B cell (primary cell): ENCODE measurements around the gene ARHGAP6. TPM values are rescaled to one million over a fixed set of nuclear protein-coding genes. Genes with fewer than 3 reads are reported as not detected.

Experiments used
- ATAC-seq: fragments of 200-7000 bp; cut with Tn5 transposase; one replicate; pipeline ENCODE4 v1.10.0; 2021; ENCODE audit warnings: low read depth, mild to moderate bottlenecking, moderate number of reproducible peaks, moderate library complexity
- CTCF ChIA-PET: fragments of 350-600 bp; sonication (Branson Sonifier 250); formaldehyde crosslinking; loops from one replicate; lab custom pipeline; 2021; ENCODE audit warnings: antibody characterized with exemption, inconsistent platforms; lab: Charles Lee
- POLR2A ChIA-PET: fragments of 350-600 bp; sonication (Branson Sonifier 250); formaldehyde crosslinking; loops from one replicate; lab custom pipeline; 2021; ENCODE audit warnings: antibody characterized with exemption; lab: Charles Lee
- DNase-seq: peaks from one replicate; pipeline ENCODE4 v3.0.0; 2013
- H2AFZ ChIP-seq: 2 replicates; pipeline ENCODE4 v1.6.1; 2012; ENCODE audit warnings: mild to moderate bottlenecking, low read depth, low read length; ENCODE audit not compliant: insufficient read depth, poor library complexity, severe bottlenecking
- H3K27ac ChIP-seq, 2 donors: 1 replicate in 1 of 2; 2 replicates in 1 of 2; pipeline ENCODE4 v1.5.1; 2012 to 2013; ENCODE audit warnings: low read length in 2 of 2, mild to moderate bottlenecking in 2 of 2, moderate library complexity in 1 of 2
- H3K27me3 ChIP-seq, 4 experiments: fragments of 200-600 bp in 1 of 4; sonication (generic) in 1 of 4; replicated peaks in 1 of 4; 1 replicate in 2 of 4; 2 replicates in 2 of 4; pipeline versions ENCODE4 v1.6.1 to v1.7.0; 2013 to 2016; ENCODE audit warnings: low read length in 3 of 4, mild to moderate bottlenecking in 2 of 4, mixed read lengths in 1 of 4, moderate library complexity in 1 of 4; ENCODE audit not compliant: insufficient read depth in 4 of 4, control insufficient read depth in 3 of 4; ENCODE audit errors: control extremely low read depth in 1 of 4
- H3K36me3 ChIP-seq, 2 experiments: replicated peaks in 1 of 2; 1 replicate in 1 of 2; 2 replicates in 1 of 2; pipeline versions ENCODE4 v1.6.1 to v1.7.1; 2013; ENCODE audit warnings: low read length in 1 of 2; ENCODE audit not compliant: insufficient read depth in 2 of 2, control insufficient read depth in 1 of 2; ENCODE audit errors: control extremely low read depth in 1 of 2, extremely low read depth in 1 of 2
- H3K4me1 ChIP-seq, 2 donors: fragments of 200-600 bp in 1 of 2; sonication (generic) in 1 of 2; 1 replicate in 1 of 2; 2 replicates in 1 of 2; pipeline versions ENCODE4 v1.5.1 to v1.6.1; 2013 to 2017; ENCODE audit warnings: low read length in 2 of 2; ENCODE audit not compliant: control insufficient read depth in 2 of 2, insufficient read depth in 2 of 2
- H3K4me2 ChIP-seq: replicated peaks from 2 replicates; pipeline ENCODE3; 2012; ENCODE audit warnings: mild to moderate bottlenecking, low read depth, low read length; ENCODE audit not compliant: poor library complexity, severe bottlenecking
- H3K4me3 ChIP-seq, 5 experiments: fragments of 200-600 bp in 1 of 5; sonication (generic) in 1 of 5; 1 replicate in 3 of 5; 2 replicates in 2 of 5; pipeline versions ENCODE4 v1.5.1 to v1.7.0; 2011 to 2016; ENCODE audit warnings: low read length in 4 of 5, mild to moderate bottlenecking in 4 of 5, low read depth in 2 of 5, control low read depth in 1 of 5, moderate library complexity in 1 of 5; ENCODE audit not compliant: insufficient read depth in 1 of 5; ENCODE audit errors: control extremely low read depth in 1 of 5, extremely low read depth in 1 of 5
- H3K79me2 ChIP-seq: fragments of 200-600 bp; sonication (generic); one replicate; pipeline ENCODE4 v1.6.0; 2016; ENCODE audit warnings: low read length; ENCODE audit not compliant: control insufficient read depth, insufficient read depth
- H3K9ac ChIP-seq: fragments of 200-600 bp; sonication (generic); 2 replicates; pipeline ENCODE4 v1.6.1; 2017; ENCODE audit warnings: mild to moderate bottlenecking, low read length, moderate library complexity
- H3K9me3 ChIP-seq, 3 donors: one replicate each; pipeline versions ENCODE4 v1.6.1 to v1.7.1; 2013; ENCODE audit warnings: low read length in 2 of 3; ENCODE audit not compliant: control insufficient read depth in 2 of 3, insufficient read depth in 1 of 3; ENCODE audit errors: control extremely low read depth in 1 of 3
- H4K20me1 ChIP-seq: 2 replicates; pipeline ENCODE4 v1.6.0; 2012; ENCODE audit warnings: mild to moderate bottlenecking, low read length; ENCODE audit not compliant: insufficient read depth, control insufficient read depth, poor library complexity, severe bottlenecking
- H3K27ac Mint-ChIP-seq: one replicate; pipeline ENCODE4 v1.8.0; 2021; ENCODE audit warnings: mixed read lengths
- H3K27me3 Mint-ChIP-seq: one replicate; pipeline ENCODE4 v1.8.0; 2021; ENCODE audit warnings: mixed read lengths
- H3K4me1 Mint-ChIP-seq: one replicate; pipeline ENCODE4 v1.8.0; 2021; ENCODE audit warnings: mixed read lengths
- H3K4me3 Mint-ChIP-seq: one replicate; pipeline ENCODE4 v1.8.0; 2021; ENCODE audit warnings: mixed read lengths
- H3K9me3 Mint-ChIP-seq: one replicate; pipeline ENCODE4 v1.8.0; 2022; ENCODE audit warnings: mixed read lengths; ENCODE audit not compliant: insufficient read depth
- CTCF ChIP-seq: fragments of 200-600 bp; IDR thresholded peaks from one replicate; pipeline ENCODE4 v1.8.0; 2022; ENCODE audit warnings: antibody characterized with exemption, mild to moderate bottlenecking
- EZH2 ChIP-seq: IDR thresholded peaks from 2 replicates; pipeline ENCODE4 v1.6.1; 2012; ENCODE audit warnings: borderline replicate concordance, low read depth, mild to moderate bottlenecking, moderate library complexity, low read length; ENCODE audit not compliant: insufficient read depth, poor library complexity, severe bottlenecking
- WGBS: methylation state at CpG from one replicate; pipeline ENCODE4 v1.1.5; 2013; ENCODE audit warnings: missing lambda C conversion rate; ENCODE audit not compliant: insufficient coverage; 5-methylcytosine and 5-hydroxymethylcytosine counted together
- intact Hi-C: fragments of 100-400 bp; cut with micrococcal nuclease; formaldehyde crosslinking; loops from one replicate; pipeline ENCODE4 v1.10.0; 2022
- polyA plus RNA-seq: library from polyadenylated mRNA; depleted of rRNA; stranded (reverse); fragments of >200 nt; gene quantifications from 2 replicates; pipeline ENCODE4 v1.2.3, GENCODE V29; 2012
- total RNA-seq, 2 donors: library from RNA; stranded (reverse); fragments of 120-200 nt in 1 of 2; gene quantifications; 1 replicate in 1 of 2; 2 replicates in 1 of 2; pipeline versions ENCODE4 v1.2.3 to v1.2.4, GENCODE V29; 2013 to 2022

The ARHGAP6 gene
- total and polyA plus RNA-seq, 2 donors (not counting 1 experiment from before 2014, with no cell fraction given) = 1.6 to 2.6 TPM

GRCh38 chrX:11698702-11699101, 33.0 kb upstream of the ARHGAP6 start:
- Histone ChIP-seq H3K36me3 (no peaks in the 10 kb centered on the region), H3K4me3 (no peak overlapping the region), H3K9me3 (no peaks in the 10 kb centered on the region), H3K4me1 (no peaks in the 10 kb centered on the region), H3K27me3 (peaks cover 0 to 7% (median 0%) of the 10 kb centered on the region in 4 experiments), H3K4me2 (no peak overlapping the region), H2AFZ (no peak overlapping the region), H3K9ac (no peak overlapping the region), H3K79me2 (no peaks in the 10 kb centered on the region), H3K27ac (no peak overlapping the region), H4K20me1 (no peaks in the 10 kb centered on the region)
- Mint-ChIP-seq H3K4me1 (no peaks in the 10 kb centered on the region), H3K4me3 (no peak overlapping the region), H3K27me3 (peaks cover 9% of the 10 kb centered on the region), H3K27ac (no peak overlapping the region), H3K9me3 (no peaks in the 10 kb centered on the region)
- TF ChIP-seq CTCF = no peak
- no peak for TF ChIP-seq EZH2
- ATAC-seq (no peak), DNase-seq (no peak)
- 83% methylated on average over 1 of the region's 3 CpGs for WGBS
- ChIA-PET CTCF (no interaction called here), POLR2A (no interaction called here)
- intact Hi-C loops = no loop called here

GRCh38 chrX:11688201-11688600, 22.5 kb upstream of the ARHGAP6 start:
- Histone ChIP-seq H3K79me2 (no peaks in the 10 kb centered on the region), H3K9ac (no peak overlapping the region), H2AFZ (no peak overlapping the region), H3K27me3 (no peaks in the 10 kb centered on the region), H4K20me1 (no peaks in the 10 kb centered on the region), H3K4me1 (no peaks in the 10 kb centered on the region), H3K4me2 (no peak overlapping the region), H3K4me3 (no peak overlapping the region), H3K27ac (no peak overlapping the region), H3K36me3 (no peaks in the 10 kb centered on the region), H3K9me3 (no peaks in the 10 kb centered on the region)
- WGBS = no CpG with 5 or more reads among the region's 2 CpGs
- H3K4me1 Mint-ChIP-seq = no peaks in the 10 kb centered on the region
- CTCF ChIA-PET = interaction anchor here (1.4 kb wide), 1 partner anchor 9 kb away, joined by 3 read pairs; no protein-coding TSS in a partner anchor
- no peak overlapping the region for H3K27ac Mint-ChIP-seq
- H3K9me3 Mint-ChIP-seq = peaks cover 2% of the 10 kb centered on the region
- POLR2A ChIA-PET = no interaction called here
- no peak for TF ChIP-seq CTCF
- TF ChIP-seq EZH2 = no peak
- no peak for ATAC-seq
- intact Hi-C loops = no loop called here
- DNase-seq = no peak
- no peak overlapping the region for H3K4me3 Mint-ChIP-seq
- peaks cover 7% of the 10 kb centered on the region for H3K27me3 Mint-ChIP-seq
